ENCODE measurements around the gene SORBS2.

The SORBS2 gene

GRCh38 chr4:185672618-185673017 lies 139.4 kb downstream of the SORBS2 start:
- H3K4me3 ChIP-seq (ENCODE audit: low read depth, low read length) = no peak overlapping the region
- in situ Hi-C loops (cut with HindIII; ENCODE audit: low sequenced_read_pairs) = no loop called here
- no peak for DNase-seq (ENCODE audit: low read depth)
- TF ChIP-seq CTCF (IDR thresholded peaks at IDR 0.05; ENCODE audit: low read depth, low read length, missing control alignments) = no peak

- in situ Hi-C loops (cut with HindIII; ENCODE audit: low sequenced_read_pairs) = no loop called here
- no peak for DNase-seq (ENCODE audit: low read depth)
- no peak for TF ChIP-seq CTCF (IDR thresholded peaks at IDR 0.05; ENCODE audit: low read depth, low read length, missing control alignments)
- H3K4me3 ChIP-seq (ENCODE audit: low read depth, low read length) = no peak overlapping the region
Measured at GRCh38 chr4:185672151-185672550, 139.8 kb downstream of the SORBS2 start.

- DNase-seq (ENCODE audit: low read depth) = no peak
- H3K4me3 ChIP-seq (ENCODE audit: low read depth, low read length) = no peak overlapping the region
- in situ Hi-C loops (cut with HindIII; ENCODE audit: low sequenced_read_pairs) = no loop called here
- no peak for TF ChIP-seq CTCF (IDR thresholded peaks at IDR 0.05; ENCODE audit: low read depth, low read length, missing control alignments)
Measured at GRCh38 chr4:185671496-185671895, 140.5 kb downstream of the SORBS2 start.

- in situ Hi-C loops (cut with HindIII; ENCODE audit: low sequenced_read_pairs) = no loop called here
- DNase-seq (ENCODE audit: low read depth) = no peak
Measured at GRCh38 chr4:185671066-185671465, 140.9 kb downstream of the SORBS2 start.

GRCh38 chr4:185669288-185669687 lies 142.7 kb downstream of the SORBS2 start:
- in situ Hi-C loops (cut with HindIII; ENCODE audit: low sequenced_read_pairs) = no loop called here
- no peak overlapping the region for H3K4me3 ChIP-seq (ENCODE audit: low read depth, low read length)
- DNase-seq (ENCODE audit: low read depth) = no peak
- no peak for TF ChIP-seq CTCF (IDR thresholded peaks at IDR 0.05; ENCODE audit: low read depth, low read length, missing control alignments)

More at GRCh38 chr4:185671066-185671465, 140.9 kb downstream of the SORBS2 start:
- no peak for TF ChIP-seq CTCF (IDR thresholded peaks at IDR 0.05; ENCODE audit: low read depth, low read length, missing control alignments)
- H3K4me3 ChIP-seq (ENCODE audit: low read depth, low read length) = no peak overlapping the region

- no peak for DNase-seq (ENCODE audit: low read depth)
- in situ Hi-C loops (cut with HindIII; ENCODE audit: low sequenced_read_pairs) = no loop called here
- no peak overlapping the region for H3K4me3 ChIP-seq (ENCODE audit: low read depth, low read length)
- no peak for TF ChIP-seq CTCF (IDR thresholded peaks at IDR 0.05; ENCODE audit: low read depth, low read length, missing control alignments)
Measured at GRCh38 chr4:185666156-185666555, 145.8 kb downstream of the SORBS2 start.

- no peak for DNase-seq (ENCODE audit: low read depth)
- H3K4me3 ChIP-seq (ENCODE audit: low read depth, low read length) = no peak overlapping the region
- in situ Hi-C loops (cut with HindIII; ENCODE audit: low sequenced_read_pairs) = no loop called here
- TF ChIP-seq CTCF (IDR thresholded peaks at IDR 0.05; ENCODE audit: low read depth, low read length, missing control alignments) = no peak
Measured at GRCh38 chr4:185665655-185666054, 146.3 kb downstream of the SORBS2 start.

Measured in astrocyte of the cerebellum (primary cell).